Measurements from ENCODE around the gene ATP2B2. TPM values are rescaled to one million over a fixed set of nuclear protein-coding genes. Genes with fewer than 3 reads are reported as not detected.

Gene ATP2B2
- polyA plus RNA-seq, 2 of the 4 experiments (the other 2 are of a cell fraction): 0.03 to 0.04 TPM

GRCh38 chr3:10489746-10490483, 15.5 kb downstream of the ATP2B2 start (continued):
- TF ChIP-seq REST (IDR thresholded peaks at IDR 0.05) (no peak), NFE2L2 (conservative IDR thresholded peaks at IDR 0.05; ENCODE audit: low read length) (no peak), EP300 (IDR thresholded peaks at IDR 0.05) (no peak), CBX8 (IDR thresholded peaks at IDR 0.05) (no peak), ZFP36 (IDR thresholded peaks at IDR 0.05; ENCODE audit: borderline replicate concordance, partially characterized antibody) (no peak)

- no peak for TF ChIP-seq CHD2 (IDR thresholded peaks at IDR 0.05; ENCODE audit: low read length, partially characterized antibody)
- TF ChIP-seq CHD4 (IDR thresholded peaks at IDR 0.05; ENCODE audit: borderline replicate concordance): no peak
- no peak for TF ChIP-seq RCOR1 (IDR thresholded peaks at IDR 0.05; ENCODE audit: low read depth, low read length)
- no peak for TF ChIP-seq EP300 (IDR thresholded peaks at IDR 0.05)
- TF ChIP-seq FOSB (CRISPR knock-in tag; IDR thresholded peaks at IDR 0.05): no peak
- TF ChIP-seq POLR2AphosphoS2 (conservative IDR thresholded peaks at IDR 0.05; ENCODE audit: low read length): no peak
- TF ChIP-seq HOXA7 (CRISPR knock-in tag; IDR thresholded peaks at IDR 0.05): no peak
- no peak for TF ChIP-seq KDM5A (IDR thresholded peaks at IDR 0.05)
- TF ChIP-seq RARB (CRISPR knock-in tag; IDR thresholded peaks at IDR 0.05): no peak
- no peak for TF ChIP-seq HOXB5 (CRISPR knock-in tag; IDR thresholded peaks at IDR 0.05)
- TF ChIP-seq PHF8 (IDR thresholded peaks at IDR 0.05; ENCODE audit: borderline replicate concordance, low read depth): no peak
- no peak for TF ChIP-seq EHF (CRISPR knock-in tag; IDR thresholded peaks at IDR 0.05)
- no peak for TF ChIP-seq JUN (IDR thresholded peaks at IDR 0.05)
- TF ChIP-seq TP53 (CRISPR knock-in tag; IDR thresholded peaks at IDR 0.05): no peak
- TF ChIP-seq MAZ (IDR thresholded peaks at IDR 0.05; ENCODE audit: borderline replicate concordance, low read depth, low read length): no peak
- no peak for TF ChIP-seq HDAC2 (IDR thresholded peaks at IDR 0.05)
- no peak for TF ChIP-seq NR3C1 (IDR thresholded peaks at IDR 0.05)
- TF ChIP-seq ZFP36 (IDR thresholded peaks at IDR 0.05; ENCODE audit: borderline replicate concordance, partially characterized antibody): no peak
- no peak for TF ChIP-seq FOSL2 (IDR thresholded peaks at IDR 0.05)
- no peak for TF ChIP-seq FOSL2 (CRISPR knock-in tag; IDR thresholded peaks at IDR 0.05)
- no peak for TF ChIP-seq HES2 (IDR thresholded peaks at IDR 0.05)
- Histone ChIP-seq H3K9me3 (no peaks in the 10 kb centered on the region), H3K4me1 (no peaks in the 10 kb centered on the region), H3K4me2 (no peak overlapping the region), H3K27ac (no peak overlapping the region), H3K4me3 (no peak overlapping the region)
- FAIRE-seq (no peak), DNase-seq (ENCODE audit: low read depth in 1 of 2, low spot score in 1 of 2) (no peak), ATAC-seq (no peak)
- CTCF ChIA-PET: no interaction called here
- WGBS (ENCODE audit: missing lambda C conversion rate): 28% methylated on average over 3 of the region's 4 CpGs
- POLR2A ChIA-PET: no interaction called here
These were observed 17.3 kb downstream of the ATP2B2 start for GRCh38 chr3:10487988-10488633.
